GM23338 (cell line): ENCODE results near the gene CST1.

ENCODE experiments used
- CREB1 ChIP-seq: fragments of 250-450 bp; sonication (Bioruptor Pico); IDR thresholded peaks from 2 replicates; pipeline ENCODE4 v1.5.0; 2020; ENCODE audit warnings: low read depth, mild to moderate bottlenecking, moderate library complexity
- CTCF ChIP-seq, 2 experiments: fragments of 200-600 bp in 1 of 2; sonication (generic) in 1 of 2; conservative IDR thresholded peaks; 2 replicates each; pipeline versions ENCODE4 v1.5.1 to v1.6.1; 2016 to 2017; ENCODE audit warnings: antibody characterized with exemption in 2 of 2, low read depth in 2 of 2, mild to moderate bottlenecking in 2 of 2, moderate library complexity in 1 of 2
- EZH2phosphoT487 ChIP-seq: fragments of 200-600 bp; sonication (generic); IDR thresholded peaks from one replicate; pipeline ENCODE4 v1.8.1; 2018; ENCODE audit warnings: antibody characterized with exemption; ENCODE audit not compliant: unreplicated experiment
- POLR2AphosphoS5 ChIP-seq: IDR thresholded peaks from 2 replicates; pipeline ENCODE4 v1.6.1; 2016; ENCODE audit warnings: antibody characterized with exemption, low read depth
- STAT1 ChIP-seq: IDR thresholded peaks from one replicate; pipeline ENCODE4 v1.6.1; 2016; ENCODE audit warnings: antibody characterized with exemption; ENCODE audit not compliant: unreplicated experiment
- ZNF114 ChIP-seq: fragments of 250-450 bp; sonication (Bioruptor Pico); IDR thresholded peaks from 2 replicates; pipeline ENCODE4 v1.5.0; 2020; ENCODE audit warnings: mild to moderate bottlenecking, moderate library complexity

- TF ChIP-seq POLR2AphosphoS5 (no peak), STAT1 (no peak), CTCF (conservative IDR thresholded peaks at IDR 0.05; ENCODE audit: low read depth in 2 of 2) (no peak), EZH2phosphoT487 (no peak), ZNF114 (CRISPR knock-in tag) (no peak), CREB1 (CRISPR knock-in tag) (no peak)
Measured at GRCh38 chr20:23783447-23783846, 32.7 kb upstream of the CST1 start.
